HepG2 (cell line): ENCODE data around the gene DPP7. TPM values are rescaled to one million over a fixed set of nuclear protein-coding genes. Genes with fewer than 3 reads are reported as not detected.

Experiments used
- AHR ChIP-seq: IDR thresholded peaks from 2 replicates; pipeline ENCODE4 v1.6.1; 2018; ENCODE audit warnings: missing genetic modification reagents, missing compliant biosample characterization
- ARNT ChIP-seq: fragments of 450-650 bp; IDR thresholded peaks from 2 replicates; pipeline ENCODE4 v1.6.1; 2017
- CREM ChIP-seq, 2 experiments: sonication (generic) in 1 of 2; formaldehyde crosslinking in 1 of 2; IDR thresholded peaks; 2 replicates each; pipeline versions ENCODE4 v1.4.0 to v1.6.1; 2016 to 2020; ENCODE audit warnings: antibody characterized with exemption in 1 of 2, mild to moderate bottlenecking in 1 of 2, missing genetic modification reagents in 1 of 2
- DPF2 ChIP-seq: sonication (generic); formaldehyde crosslinking; IDR thresholded peaks from 2 replicates; pipeline ENCODE4 v1.4.0; 2020; ENCODE audit warnings: mild to moderate bottlenecking, low read depth, missing genetic modification reagents, borderline replicate concordance
- ETV6 ChIP-seq: sonication (generic); formaldehyde crosslinking; conservative IDR thresholded peaks from 2 replicates; pipeline ENCODE4 v1.4.0; 2020; ENCODE audit warnings: missing genetic modification reagents
- FOXA1 ChIP-seq, 2 experiments: fragments of 450-650 bp in 1 of 2; sonication (generic) in 1 of 2; formaldehyde crosslinking in 1 of 2; IDR thresholded peaks; 2 replicates each; pipeline versions ENCODE4 v1.4.0 to v1.6.1; 2016 to 2020; ENCODE audit warnings: missing genetic modification reagents in 1 of 2
- MATR3 ChIP-seq: sonication (generic); formaldehyde crosslinking; IDR thresholded peaks from 2 replicates; pipeline ENCODE4 v1.4.0; 2020; ENCODE audit warnings: missing genetic modification reagents
- MYPOP ChIP-seq: sonication (generic); formaldehyde crosslinking; IDR thresholded peaks from 2 replicates; pipeline ENCODE4 v1.8.1; 2023; ENCODE audit warnings: mild to moderate bottlenecking, moderate library complexity, missing genetic modification reagents
- NRL ChIP-seq: sonication (generic); formaldehyde crosslinking; IDR thresholded peaks from 2 replicates; pipeline ENCODE4 v1.5.0; 2020; ENCODE audit warnings: missing genetic modification reagents, mild to moderate bottlenecking, moderate library complexity, borderline replicate concordance
- SIN3A ChIP-seq: IDR thresholded peaks from 2 replicates; pipeline ENCODE4 v1.6.1; 2011; ENCODE audit warnings: low read depth, mild to moderate bottlenecking, control low read depth, low read length, borderline replicate concordance
- TCF7 ChIP-seq: sonication (generic); IDR thresholded peaks from 2 replicates; pipeline ENCODE4 v1.6.1; 2016; ENCODE audit warnings: antibody characterized with exemption, low read depth
- ZBED4 ChIP-seq: sonication (generic); formaldehyde crosslinking; IDR thresholded peaks from 2 replicates; pipeline ENCODE4 v1.4.0; 2020; ENCODE audit warnings: missing genetic modification reagents, borderline replicate concordance
- ZBTB14 ChIP-seq: sonication (generic); formaldehyde crosslinking; IDR thresholded peaks from 2 replicates; pipeline ENCODE4 v1.4.0; 2020; ENCODE audit warnings: missing genetic modification reagents
- ZNF562 ChIP-seq: sonication (generic); formaldehyde crosslinking; IDR thresholded peaks from 2 replicates; pipeline ENCODE4 v1.8.0; 2022; ENCODE audit warnings: missing genetic modification reagents, borderline replicate concordance
- ZNF850 ChIP-seq: sonication (generic); formaldehyde crosslinking; conservative IDR thresholded peaks from 2 replicates; pipeline ENCODE4 v1.9.0; 2021; ENCODE audit warnings: mild to moderate bottlenecking, missing genetic modification reagents
- polyA plus RNA-seq, 8 experiments: library from polyadenylated mRNA; depleted of rRNA in 3 of 8; stranded (reverse) in 7 of 8; unstranded in 1 of 8; fragments of >200 nt; fragmentation: Illumina TruSeq in 4 of 8; extraction: Trizol in 4 of 8; gene quantifications; 2 replicates each; pipeline versions ENCODE4 v1.2.1 to v1.2.3, GENCODE V29; 2011 to 2016; ENCODE audit warnings: low read depth in 4 of 8, missing spikeins in 1 of 8, mixed read lengths in 1 of 8; ENCODE audit not compliant: insufficient read depth in 1 of 8
- total RNA-seq, 5 experiments: library from RNA; depleted of rRNA; stranded (reverse); fragments of >200 nt; fragmentation: Illumina TruSeq; extraction: Trizol; gene quantifications; 2 replicates each; pipeline ENCODE4 v1.2.3, GENCODE V29; 2016; ENCODE audit warnings: low read depth in 1 of 5
- TF ChIP-seq, protein P1 (sequence below): sonication (generic); formaldehyde crosslinking; IDR thresholded peaks from 2 replicates; pipeline ENCODE4 v1.8.0; 2022; ENCODE audit warnings: mild to moderate bottlenecking, missing genetic modification reagents; ENCODE audit not compliant: insufficient replicate concordance
- TF ChIP-seq, protein P2 (sequence below): sonication (generic); formaldehyde crosslinking; IDR thresholded peaks from 2 replicates; pipeline ENCODE4 v1.4.0; 2020; ENCODE audit warnings: low read depth, mild to moderate bottlenecking, missing genetic modification reagents
- TF ChIP-seq, protein P3 (sequence below): IDR thresholded peaks from 2 replicates; pipeline ENCODE4 v1.6.1; 2016; ENCODE audit warnings: low read depth, control low read depth

The DPP7 gene
- total and polyA plus RNA-seq, 2 of the 13 experiments (the other 11 are each of a cell fraction or from before 2014, with no cell fraction given) = 1.2 to 4.5 TPM

DNA sequence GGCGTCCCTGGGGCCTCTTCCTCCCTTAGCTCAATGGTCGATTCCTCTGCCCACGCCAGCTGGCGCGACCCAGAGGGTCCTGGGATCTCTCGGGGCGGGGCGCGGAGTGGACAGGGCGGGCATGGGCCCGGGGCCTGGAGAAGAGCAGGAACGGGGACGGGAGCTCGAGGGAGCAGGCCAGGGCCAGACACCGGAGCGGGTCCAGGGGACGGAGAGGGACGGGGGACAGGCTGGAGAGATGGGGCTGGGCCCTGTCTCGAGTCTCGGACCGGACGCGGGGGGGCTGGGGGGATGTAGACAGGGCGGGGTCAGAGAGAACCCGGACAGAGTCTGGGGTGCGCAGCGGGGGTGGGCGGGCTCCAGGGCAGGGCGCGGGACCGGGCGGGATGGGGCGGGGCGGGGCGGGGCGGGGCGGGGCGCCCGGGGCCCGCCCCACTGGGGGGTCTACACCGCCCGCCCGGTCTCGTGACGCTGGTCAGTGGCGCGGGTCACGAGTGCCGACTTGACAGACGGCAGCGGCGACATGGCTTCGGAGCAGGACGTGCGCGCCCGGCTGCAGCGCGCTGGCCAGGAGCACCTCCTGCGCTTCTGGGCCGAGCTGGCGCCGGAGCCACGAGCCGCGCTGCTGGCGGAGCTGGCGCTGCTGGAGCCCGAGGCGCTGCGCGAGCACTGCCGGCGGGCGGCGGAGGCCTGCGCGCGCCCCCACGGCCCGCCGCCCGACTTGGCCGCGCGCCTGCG lies 37.4 kb downstream of the DPP7 start, which contains the start of gene UAP1L1 (continued):
- TF ChIP-seq, protein P1, sequence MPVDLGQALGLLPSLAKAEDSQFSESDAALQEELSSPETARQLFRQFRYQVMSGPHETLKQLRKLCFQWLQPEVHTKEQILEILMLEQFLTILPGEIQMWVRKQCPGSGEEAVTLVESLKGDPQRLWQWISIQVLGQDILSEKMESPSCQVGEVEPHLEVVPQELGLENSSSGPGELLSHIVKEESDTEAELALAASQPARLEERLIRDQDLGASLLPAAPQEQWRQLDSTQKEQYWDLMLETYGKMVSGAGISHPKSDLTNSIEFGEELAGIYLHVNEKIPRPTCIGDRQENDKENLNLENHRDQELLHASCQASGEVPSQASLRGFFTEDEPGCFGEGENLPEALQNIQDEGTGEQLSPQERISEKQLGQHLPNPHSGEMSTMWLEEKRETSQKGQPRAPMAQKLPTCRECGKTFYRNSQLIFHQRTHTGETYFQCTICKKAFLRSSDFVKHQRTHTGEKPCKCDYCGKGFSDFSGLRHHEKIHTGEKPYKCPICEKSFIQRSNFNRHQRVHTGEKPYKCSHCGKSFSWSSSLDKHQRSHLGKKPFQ = no peak
- no peak for TF ChIP-seq ZNF562 (CRISPR knock-in tag)
- no peak for TF ChIP-seq FOXA1 (IDR thresholded peaks at IDR 0.05)
- no peak for TF ChIP-seq FOXA1 (CRISPR knock-in tag; IDR thresholded peaks at IDR 0.05)
- TF ChIP-seq, protein P2, sequence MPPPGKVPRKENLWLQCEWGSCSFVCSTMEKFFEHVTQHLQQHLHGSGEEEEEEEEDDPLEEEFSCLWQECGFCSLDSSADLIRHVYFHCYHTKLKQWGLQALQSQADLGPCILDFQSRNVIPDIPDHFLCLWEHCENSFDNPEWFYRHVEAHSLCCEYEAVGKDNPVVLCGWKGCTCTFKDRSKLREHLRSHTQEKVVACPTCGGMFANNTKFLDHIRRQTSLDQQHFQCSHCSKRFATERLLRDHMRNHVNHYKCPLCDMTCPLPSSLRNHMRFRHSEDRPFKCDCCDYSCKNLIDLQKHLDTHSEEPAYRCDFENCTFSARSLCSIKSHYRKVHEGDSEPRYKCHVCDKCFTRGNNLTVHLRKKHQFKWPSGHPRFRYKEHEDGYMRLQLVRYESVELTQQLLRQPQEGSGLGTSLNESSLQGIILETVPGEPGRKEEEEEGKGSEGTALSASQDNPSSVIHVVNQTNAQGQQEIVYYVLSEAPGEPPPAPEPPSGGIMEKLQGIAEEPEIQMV (CRISPR knock-in tag) = no peak
- no peak for TF ChIP-seq ZBED4
- no peak for TF ChIP-seq MATR3
- TF ChIP-seq ZNF850 (CRISPR knock-in tag) = no peak
- TF ChIP-seq MYPOP (CRISPR knock-in tag) = no peak
- TF ChIP-seq NRL (CRISPR knock-in tag) = no peak; the same call in 1 of the 2 replicates
- no peak for TF ChIP-seq AHR (CRISPR knock-in tag)
- TF ChIP-seq DPF2 (CRISPR knock-in tag) = no peak
- no peak for TF ChIP-seq ARNT
- TF ChIP-seq, protein P3, sequence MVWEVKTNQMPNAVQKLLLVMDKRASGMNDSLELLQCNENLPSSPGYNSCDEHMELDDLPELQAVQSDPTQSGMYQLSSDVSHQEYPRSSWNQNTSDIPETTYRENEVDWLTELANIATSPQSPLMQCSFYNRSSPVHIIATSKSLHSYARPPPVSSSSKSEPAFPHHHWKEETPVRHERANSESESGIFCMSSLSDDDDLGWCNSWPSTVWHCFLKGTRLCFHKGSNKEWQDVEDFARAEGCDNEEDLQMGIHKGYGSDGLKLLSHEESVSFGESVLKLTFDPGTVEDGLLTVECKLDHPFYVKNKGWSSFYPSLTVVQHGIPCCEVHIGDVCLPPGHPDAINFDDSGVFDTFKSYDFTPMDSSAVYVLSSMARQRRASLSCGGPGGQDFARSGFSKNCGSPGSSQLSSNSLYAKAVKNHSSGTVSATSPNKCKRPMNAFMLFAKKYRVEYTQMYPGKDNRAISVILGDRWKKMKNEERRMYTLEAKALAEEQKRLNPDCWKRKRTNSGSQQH (CRISPR knock-in tag) = no peak
- no peak for TF ChIP-seq SIN3A
- 0 out of 2 replicates have a peak, but pooled peaks have one; percentile 5 for TF ChIP-seq ZBTB14 (CRISPR knock-in tag)
- no peak for TF ChIP-seq TCF7
- no peak for TF ChIP-seq ETV6 (CRISPR knock-in tag)
- no peak for TF ChIP-seq CREM (IDR thresholded peaks at IDR 0.05)
- TF ChIP-seq CREM (CRISPR knock-in tag; IDR thresholded peaks at IDR 0.05) = no peak
